GM23248 (cell line): ENCODE data around the gene LBHD2. TPM values are rescaled to one million over a fixed set of nuclear protein-coding genes. Genes with fewer than 3 reads are reported as not detected.

Experiments
- DNase-seq: peaks from one replicate; pipeline ENCODE4 v3.0.0-alpha.2; 2015
- H2AFZ ChIP-seq: fragments of 200-600 bp; sonication (generic); 2 replicates; pipeline ENCODE4 v1.6.1; 2016; ENCODE audit warnings: antibody characterized with exemption
- H3F3A ChIP-seq: fragments of 200-600 bp; sonication (generic); 2 replicates; pipeline ENCODE4 v1.6.1; 2016; ENCODE audit warnings: mild to moderate bottlenecking, antibody characterized with exemption, mixed run types; ENCODE audit not compliant: insufficient read depth
- H3K27ac ChIP-seq: fragments of 200-600 bp; sonication (generic); 2 replicates; pipeline ENCODE4 v1.5.1; 2016; ENCODE audit warnings: mild to moderate bottlenecking
- H3K27me3 ChIP-seq: fragments of 200-600 bp; sonication (generic); replicated peaks from 2 replicates; pipeline ENCODE4 v1.6.1; 2016; ENCODE audit warnings: mild to moderate bottlenecking; ENCODE audit not compliant: insufficient read depth
- H3K36me3 ChIP-seq: fragments of 200-600 bp; sonication (generic); 2 replicates; pipeline ENCODE4 v1.6.1; 2016; ENCODE audit warnings: low read depth, mild to moderate bottlenecking
- H3K4me1 ChIP-seq: fragments of 200-600 bp; sonication (generic); 2 replicates; pipeline ENCODE4 v1.6.1; 2016; ENCODE audit warnings: mild to moderate bottlenecking; ENCODE audit not compliant: insufficient read depth
- H3K4me2 ChIP-seq: fragments of 200-600 bp; sonication (generic); one replicate; pipeline ENCODE4 v1.6.1; 2016; ENCODE audit warnings: mild to moderate bottlenecking; ENCODE audit not compliant: unreplicated experiment
- H3K4me3 ChIP-seq: fragments of 200-600 bp; sonication (generic); 2 replicates; pipeline ENCODE4 v1.5.1; 2016; ENCODE audit warnings: mild to moderate bottlenecking
- H3K79me2 ChIP-seq: fragments of 200-600 bp; sonication (generic); 2 replicates; pipeline ENCODE4 v1.6.1; 2016; ENCODE audit warnings: mild to moderate bottlenecking; ENCODE audit not compliant: insufficient read depth
- H3K9ac ChIP-seq: fragments of 200-600 bp; sonication (generic); 2 replicates; pipeline ENCODE4 v1.6.1; 2016; ENCODE audit warnings: mild to moderate bottlenecking
- H3K9me2 ChIP-seq: fragments of 200-600 bp; sonication (generic); 2 replicates; pipeline ENCODE4 v1.6.1; 2016; ENCODE audit warnings: mixed run types, mild to moderate bottlenecking, moderate library complexity; ENCODE audit not compliant: insufficient read depth
- H3K9me3 ChIP-seq: fragments of 200-600 bp; sonication (generic); one replicate; pipeline ENCODE4 v1.6.1; 2017; ENCODE audit warnings: low read depth
- H4K20me1 ChIP-seq: fragments of 200-600 bp; sonication (generic); 2 replicates; pipeline ENCODE4 v1.6.0; 2016; ENCODE audit not compliant: insufficient read depth
- EZH2 ChIP-seq: fragments of 200-600 bp; sonication (generic); IDR thresholded peaks from 2 replicates; pipeline ENCODE4 v1.6.1; 2018; ENCODE audit warnings: antibody characterized with exemption, mild to moderate bottlenecking; ENCODE audit not compliant: insufficient read depth, poor library complexity, severe bottlenecking
- EZH2phosphoT487 ChIP-seq: fragments of 200-600 bp; sonication (generic); IDR thresholded peaks from 2 replicates; pipeline ENCODE4 v1.6.1; 2018; ENCODE audit warnings: antibody characterized with exemption, moderate library complexity, mild to moderate bottlenecking, low read depth; ENCODE audit not compliant: insufficient read depth
- WGBS, 2 experiments: methylation state at CpG; one replicate each; pipeline ENCODE4 v1.1.6; 2015 to 2017; ENCODE audit warnings: low lambda C conversion rate in 2 of 2, low coverage in 1 of 2; ENCODE audit errors: missing lambda C conversion rate in 2 of 2; 5-methylcytosine and 5-hydroxymethylcytosine counted together
- in situ Hi-C: fragments of 300-500 bp; cut with MboI; formaldehyde crosslinking; loops from 2 replicates; pipeline ENCODE4 v1.15.0; 2020
- polyA plus RNA-seq: library from polyadenylated mRNA; unstranded; fragments of >200 nt; fragmentation: Nextera tagmentation; extraction: Ambion mirVana; gene quantifications from 2 replicates; pipeline ENCODE4 v1.2.1, GENCODE V29; 2016
- total RNA-seq: library from RNA; depleted of rRNA; stranded (reverse); fragments of >200 nt; shearing (Covaris generic); gene quantifications from 2 replicates; pipeline ENCODE4 v1.2.3, GENCODE V29; 2014

Gene LBHD2
- total and polyA plus RNA-seq, 2 experiments from 2014 or later, result not detected

DNA sequence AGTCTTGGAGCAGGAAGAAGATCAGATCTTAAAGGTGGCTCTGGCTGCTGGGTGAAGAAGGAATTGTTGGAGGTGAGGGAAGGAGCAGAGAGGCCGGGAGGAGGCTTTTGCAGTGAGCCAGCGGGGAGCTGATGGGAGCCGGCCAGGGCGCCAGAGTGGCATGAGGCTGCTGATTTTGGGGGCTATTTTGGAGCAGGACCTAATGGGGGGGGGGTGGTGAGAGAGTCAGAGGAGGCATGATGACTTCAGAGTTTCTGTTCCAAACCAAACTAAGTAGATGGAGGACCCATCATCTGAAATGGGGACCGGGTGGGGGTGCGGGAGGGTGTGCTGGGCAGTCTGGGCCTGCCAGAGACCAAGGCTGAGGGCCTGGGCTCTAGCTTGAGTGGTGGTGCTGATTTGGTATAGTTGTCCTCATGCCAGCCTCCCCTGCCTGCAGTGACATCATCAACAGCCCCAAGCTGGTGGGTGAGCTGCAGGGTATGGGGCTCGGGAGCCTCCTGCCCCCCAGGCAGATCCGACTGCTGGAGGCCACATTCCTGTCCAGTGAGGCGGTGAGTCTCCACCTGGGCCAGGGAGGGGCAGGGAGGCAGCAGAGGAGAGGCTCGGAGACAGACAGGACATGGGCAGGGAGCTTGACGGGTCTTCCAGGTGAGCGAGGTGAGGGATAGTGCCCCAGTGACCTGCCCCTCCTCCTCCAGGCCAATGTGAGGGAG, 45.4 kb downstream of the LBHD2 start:
- H4K20me1 ChIP-seq, result no peaks in the 10 kb centered on the region
- no peaks in the 10 kb centered on the region for H3K79me2 ChIP-seq
- no peaks in the 10 kb centered on the region for H3K9me3 ChIP-seq
- no peaks in the 10 kb centered on the region for H3K36me3 ChIP-seq
- no peak for DNase-seq
- no peak overlapping the region for H3K4me2 ChIP-seq
- no peaks in the 10 kb centered on the region for H3F3A ChIP-seq
- H2AFZ ChIP-seq, result no peak overlapping the region
- H3K4me1 ChIP-seq, result no peaks in the 10 kb centered on the region
- TF ChIP-seq EZH2, result no peak
- TF ChIP-seq EZH2phosphoT487, result no peak
- in situ Hi-C loops, result no loop called here
- no peaks in the 10 kb centered on the region for H3K9me2 ChIP-seq
- WGBS, 2 experiments, result 89% methylated on average over 12 of the region's 12 CpGs
- H3K27ac ChIP-seq, result no peak overlapping the region
- H3K4me3 ChIP-seq, result no peak overlapping the region
- no peak overlapping the region for H3K9ac ChIP-seq
- no peaks in the 10 kb centered on the region for H3K27me3 ChIP-seq

DNA sequence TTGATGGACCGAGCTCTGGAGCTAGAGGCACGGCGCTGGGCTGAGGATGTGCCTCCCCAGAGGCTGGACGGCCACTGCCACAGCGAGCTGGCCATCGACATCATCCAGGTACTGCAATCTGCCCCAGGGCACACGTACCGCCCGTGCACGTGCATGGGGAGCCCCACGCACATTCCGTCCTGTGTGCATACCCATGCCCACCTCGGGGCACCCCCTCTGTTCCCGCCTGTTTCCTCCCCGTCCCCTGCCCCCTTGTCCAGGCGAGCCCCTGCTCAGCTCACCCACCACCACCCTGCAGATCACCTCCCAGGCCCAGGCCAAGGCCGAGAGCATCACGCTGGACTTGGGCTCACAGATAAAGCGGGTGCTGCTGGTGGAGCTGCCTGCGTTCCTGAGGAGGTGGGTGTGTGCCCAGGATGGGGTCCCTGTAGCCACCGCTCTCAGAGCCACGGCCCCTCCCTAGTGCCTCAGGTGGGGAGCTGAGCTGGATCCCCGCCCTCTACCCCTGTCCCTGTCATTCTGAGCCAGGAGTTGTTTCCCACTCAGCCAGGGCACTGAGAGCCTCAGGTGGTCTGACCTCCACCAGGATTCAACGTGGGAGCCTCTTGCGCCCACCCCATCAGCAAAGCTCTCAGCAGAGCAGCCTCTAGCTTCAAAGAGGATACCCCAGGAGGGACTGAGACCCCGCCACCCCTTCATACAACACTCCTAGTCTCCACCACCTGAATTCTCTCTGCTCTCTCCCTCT, 46.2 kb downstream of the LBHD2 start:
- Histone ChIP-seq H3K36me3 (no peaks in the 10 kb centered on the region), H3K4me3 (no peak overlapping the region), H3K79me2 (no peaks in the 10 kb centered on the region), H3K4me2 (no peak overlapping the region), H4K20me1 (no peaks in the 10 kb centered on the region), H3K9me3 (no peaks in the 10 kb centered on the region), H3K9me2 (no peaks in the 10 kb centered on the region), H3K9ac (no peak overlapping the region), H3K4me1 (no peaks in the 10 kb centered on the region), H2AFZ (no peak overlapping the region), H3K27ac (no peak overlapping the region), H3F3A (no peaks in the 10 kb centered on the region), H3K27me3 (no peaks in the 10 kb centered on the region)
- 89 to 93% methylated on average over 17 to 26 of the region's 26 CpGs for WGBS, 2 experiments
- TF ChIP-seq EZH2 (no peak), EZH2phosphoT487 (no peak)
- in situ Hi-C loops, result no loop called here
- no peak for DNase-seq

DNA sequence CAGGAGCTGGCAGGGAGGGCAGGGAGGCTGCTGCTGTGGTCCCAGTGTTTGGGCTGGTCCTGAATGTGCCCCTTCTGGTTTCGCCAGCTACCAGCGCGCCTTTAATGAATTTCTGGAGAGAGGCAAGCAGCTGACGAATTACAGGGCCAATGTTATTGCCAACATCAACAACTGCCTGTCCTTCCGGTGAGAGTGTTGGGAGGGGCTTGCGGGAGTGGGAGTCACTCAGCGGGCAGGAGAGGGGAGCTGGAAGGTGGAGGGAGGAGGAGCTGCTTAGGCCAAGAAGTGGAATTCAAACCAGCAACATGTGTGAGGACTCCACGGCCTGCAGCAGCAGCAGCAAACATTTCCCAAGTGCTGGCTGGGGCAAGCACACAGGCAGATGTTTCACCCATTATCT, 47.0 kb downstream of the LBHD2 start:
- no peaks in the 10 kb centered on the region for H3K27me3 ChIP-seq
- no peaks in the 10 kb centered on the region for H3F3A ChIP-seq
- H3K9me2 ChIP-seq, result no peaks in the 10 kb centered on the region
- peak; percentile 29 for DNase-seq
- H2AFZ ChIP-seq, result no peak overlapping the region
- in situ Hi-C loops, result no loop called here
- no peak for TF ChIP-seq EZH2
- no peak for TF ChIP-seq EZH2phosphoT487
- H4K20me1 ChIP-seq, result no peaks in the 10 kb centered on the region
- H3K9me3 ChIP-seq, result no peaks in the 10 kb centered on the region
- no peak overlapping the region for H3K9ac ChIP-seq
- H3K27ac ChIP-seq, result no peak overlapping the region
- H3K79me2 ChIP-seq, result no peaks in the 10 kb centered on the region
- H3K4me1 ChIP-seq, result no peaks in the 10 kb centered on the region
- H3K4me3 ChIP-seq, result no peak overlapping the region
- 70 to 73% methylated on average over 8 of the region's 8 CpGs for WGBS, 2 experiments
- no peak overlapping the region for H3K4me2 ChIP-seq
- no peaks in the 10 kb centered on the region for H3K36me3 ChIP-seq

DNA sequence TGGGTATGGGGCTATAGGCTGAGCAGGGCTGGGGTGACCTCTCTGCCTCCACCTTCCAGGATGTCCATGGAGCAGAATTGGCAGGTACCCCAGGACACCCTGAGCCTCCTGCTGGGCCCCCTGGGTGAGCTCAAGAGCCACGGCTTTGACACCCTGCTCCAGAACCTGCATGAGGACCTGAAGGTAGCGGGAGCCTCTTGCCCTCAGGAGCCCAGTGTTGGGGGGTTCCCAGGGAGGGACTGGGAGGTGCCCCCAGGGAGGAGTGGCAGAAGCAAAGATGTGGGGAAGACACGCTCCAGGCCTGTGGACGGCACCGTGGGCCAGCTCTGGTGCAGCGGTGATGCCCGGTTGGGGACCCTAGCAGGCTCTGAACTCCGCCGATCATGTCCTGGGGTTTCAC, 47.6 kb downstream of the LBHD2 start:
- Histone ChIP-seq H3K9me2 (no peaks in the 10 kb centered on the region), H3K27ac (no peak overlapping the region), H3K4me2 (no peak overlapping the region), H3K36me3 (no peaks in the 10 kb centered on the region), H4K20me1 (no peaks in the 10 kb centered on the region), H3F3A (no peaks in the 10 kb centered on the region), H3K4me3 (no peak overlapping the region), H3K27me3 (no peaks in the 10 kb centered on the region), H2AFZ (no peak overlapping the region), H3K9ac (no peak overlapping the region), H3K9me3 (no peaks in the 10 kb centered on the region), H3K4me1 (0 out of 2 replicates have a peak, but pooled peaks cover under 1% of the 10 kb centered on the region), H3K79me2 (no peaks in the 10 kb centered on the region)
- 96 to 100% methylated on average over 9 of the region's 9 CpGs for WGBS, 2 experiments
- TF ChIP-seq EZH2, result no peak
- no peak for DNase-seq
- in situ Hi-C loops, result no loop called here
